Transverse colon (tissue), 4 donors: ENCODE results near the gene LUC7L2.
"Not testable (repeated sequence)": the region's sequence is repeated elsewhere in the genome, so short reads cannot be mapped to it uniquely, and the experiment has no call there.

Experiments
- CTCF ChIP-seq, 5 experiments: fragments of 200-600 bp in 3 of 5; fragments of 450-650 bp in 2 of 5; sonication (generic) in 3 of 5; IDR thresholded peaks; 1 replicate in 2 of 5; 2 replicates in 3 of 5; pipeline ENCODE4 v1.5.1; 2016 to 2017; ENCODE audit warnings: antibody characterized with exemption in 5 of 5, inconsistent platforms in 3 of 5, mild to moderate bottlenecking in 2 of 5, moderate library complexity in 1 of 5
- EP300 ChIP-seq: sonication (generic); formaldehyde crosslinking; IDR thresholded peaks from one replicate; pipeline ENCODE4 v1.6.1; 2017; ENCODE audit warnings: antibody characterized with exemption, low read depth
- POLR2A ChIP-seq: fragments of 450-650 bp; IDR thresholded peaks from one replicate; pipeline ENCODE4 v1.6.1; 2016; ENCODE audit warnings: antibody characterized with exemption, mild to moderate bottlenecking, moderate library complexity
- POLR2AphosphoS5 ChIP-seq, 3 donors: sonication (generic); formaldehyde crosslinking; IDR thresholded peaks; one replicate each; pipeline ENCODE4 v1.6.1; 2016; ENCODE audit warnings: antibody characterized with exemption in 3 of 3

GRCh38 chr7:139467729-139468128 is 108.0 kb downstream of the LUC7L2 start:
- TF ChIP-seq CTCF (IDR thresholded peaks at IDR 0.05); POLR2AphosphoS5 (IDR thresholded peaks at IDR 0.05); POLR2A; EP300: not testable (repeated sequence)
